ENCODE data around the gene FNDC5. TPM values are rescaled to one million over a fixed set of nuclear protein-coding genes. Genes with fewer than 3 reads are reported as not detected.

The FNDC5 gene
- total and polyA plus RNA-seq, 2 of the 13 experiments (the other 11 are each of a cell fraction or from before 2014, with no cell fraction given) = 1.4 to 3.1 TPM

- ATAC-seq (no peak), DNase-seq (ENCODE audit: low spot score) (no peak), FAIRE-seq (no peak)
- no peak overlapping the region for H3K9ac ChIP-seq (ENCODE audit: insufficient read depth, low read depth, low read length)
- no TSS peak for BruUV-seq (replicated peaks)
- TF ChIP-seq KDM4B (CRISPR knock-in tag; IDR thresholded peaks at IDR 0.05) = no peak
- TF ChIP-seq E2F1 (CRISPR knock-in tag; IDR thresholded peaks at IDR 0.05) = no peak
- no peak for TF ChIP-seq NR0B2 (CRISPR knock-in tag; IDR thresholded peaks at IDR 0.05)
- no peak for TF ChIP-seq PBX2 (CRISPR knock-in tag; IDR thresholded peaks at IDR 0.05)
- no peak for TF ChIP-seq SP1 (IDR thresholded peaks at IDR 0.05)
- no peak for TF ChIP-seq SP1 (CRISPR knock-in tag; IDR thresholded peaks at IDR 0.05)
- TF ChIP-seq SRSF1 (optimal IDR thresholded peaks at IDR 0.05; ENCODE audit: low read depth, low read length) = no peak
- TF ChIP-seq RFX3 (CRISPR knock-in tag; IDR thresholded peaks at IDR 0.05) = no peak
- in situ Hi-C loops (cut with HindIII; ENCODE audit: extremely low pct_ligation_motif_present, low pct_unique_long_range_greater_than_20kb) = no loop called here
- 92% methylated on average over 6 of the region's 6 CpGs for WGBS (ENCODE audit: low lambda C conversion rate)
- H3K4me3 ChIP-seq (replicated peaks in 1 of 3; ENCODE audit: insufficient read depth in 1 of 3, low read depth in 2 of 3, low read length in 3 of 3) = no peak overlapping the region
- no peak overlapping the region for H3K27ac ChIP-seq (ENCODE audit: extremely low read length, insufficient read depth, low read length)
- no peaks in the 10 kb centered on the region for H3K9me3 ChIP-seq (ENCODE audit: low read length)
- H3K4me2 ChIP-seq (ENCODE audit: low read depth, low read length) = no peak overlapping the region
- ChIA-PET CTCF (ENCODE audit: low intra/inter-chr PET ratio, low total read pairs) (no interaction called here), POLR2A (no interaction called here)
- no peaks in the 10 kb centered on the region for H3K27me3 ChIP-seq (ENCODE audit: control insufficient read depth in 1 of 2, insufficient read depth in 2 of 2, low read length in 2 of 2)
- no peaks in the 10 kb centered on the region for H3K79me2 ChIP-seq (ENCODE audit: insufficient read depth, low read length)
- H2AFZ ChIP-seq (ENCODE audit: low read length) = no peak overlapping the region
- intact Hi-C loops (cut with micrococcal nuclease; ENCODE audit: unreplicated experiment) = no loop called here
- H3K4me1 ChIP-seq (ENCODE audit: insufficient read depth, low read length) = no peaks in the 10 kb centered on the region
- H3K36me3 ChIP-seq (replicated peaks in 1 of 2; ENCODE audit: control insufficient read depth in 1 of 2, insufficient read depth in 2 of 2, low read length in 2 of 2) = peaks cover 10 to 39% of the 10 kb centered on the region in 2 experiments
- no peaks in the 10 kb centered on the region for H4K20me1 ChIP-seq (ENCODE audit: insufficient read depth, low read length)
These were observed 40.4 kb downstream of the FNDC5 start for GRCh38 chr1:32830092-32830852.
